ENCODE data around the gene IL10RA.
"Not testable (repeated sequence)": the region's sequence is repeated elsewhere in the genome, so short reads cannot be mapped to it uniquely, and the experiment has no call there.

The IL10RA gene

DNA sequence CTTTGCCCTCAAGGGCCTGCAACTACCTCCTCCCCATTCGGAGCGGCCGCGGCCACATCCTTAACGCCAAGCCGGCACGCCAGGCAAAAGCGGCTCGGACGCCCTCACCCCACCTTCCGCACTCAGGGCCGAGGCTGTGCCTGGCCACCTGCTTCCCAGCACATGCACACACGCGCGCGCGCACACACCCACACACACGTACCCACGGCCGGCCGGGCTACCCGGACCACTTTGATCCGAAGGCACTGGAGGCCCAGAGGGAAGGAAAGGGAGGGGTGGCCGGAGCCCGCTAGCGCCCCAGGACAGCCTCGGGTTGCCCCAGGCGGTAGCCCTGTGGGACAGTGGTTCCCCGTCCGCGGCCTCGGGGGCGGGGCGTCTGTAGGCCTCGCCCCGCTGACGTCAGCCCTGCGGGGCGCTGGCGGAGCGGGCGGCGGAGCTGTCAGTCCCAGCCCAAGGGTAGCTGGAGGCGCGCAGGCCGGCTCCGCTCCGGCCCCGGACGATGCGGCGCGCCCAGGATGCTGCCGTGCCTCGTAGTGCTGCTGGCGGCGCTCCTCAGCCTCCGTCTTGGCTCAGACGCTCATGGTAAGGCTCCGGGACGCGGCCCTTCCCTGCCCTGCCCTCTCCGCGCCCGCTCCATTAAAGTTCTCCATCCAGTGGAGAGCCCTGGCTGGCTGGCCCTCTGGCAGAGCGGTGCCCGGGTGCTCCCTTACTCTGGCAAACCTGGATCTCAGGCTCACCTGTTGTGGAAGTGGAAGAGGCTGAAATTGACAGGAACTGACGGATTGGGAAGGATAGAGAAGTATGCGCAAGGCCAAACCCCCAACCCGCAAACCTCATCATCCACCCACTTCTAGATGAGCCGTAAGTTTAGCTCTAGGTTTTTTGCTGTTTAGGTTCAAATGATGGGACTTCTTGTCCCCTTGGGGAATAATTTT, at the start of gene IL10RA:
Gene IL10RA, plus strand, starts transcription at position 442 of the 935 bp plus-strand sequence. Its CDS starts 74 bp downstream, at position 516.
- Mint-ChIP-seq H3K4me1 (ENCODE audit: low read depth) (peaks cover 56% of the 10 kb centered on the region), H3K36me3 (ENCODE audit: low read depth) (peaks cover 66% of the 10 kb centered on the region), H3K27me3 (ENCODE audit: low read depth) (peaks cover 6% of the 10 kb centered on the region), H3K27ac (peak within 1 kb of the TSS; percentile 91), H3K4me3 (peak within 1 kb of the TSS; percentile 93), H3K9me3 (no peaks in the 10 kb centered on the region)

DNA sequence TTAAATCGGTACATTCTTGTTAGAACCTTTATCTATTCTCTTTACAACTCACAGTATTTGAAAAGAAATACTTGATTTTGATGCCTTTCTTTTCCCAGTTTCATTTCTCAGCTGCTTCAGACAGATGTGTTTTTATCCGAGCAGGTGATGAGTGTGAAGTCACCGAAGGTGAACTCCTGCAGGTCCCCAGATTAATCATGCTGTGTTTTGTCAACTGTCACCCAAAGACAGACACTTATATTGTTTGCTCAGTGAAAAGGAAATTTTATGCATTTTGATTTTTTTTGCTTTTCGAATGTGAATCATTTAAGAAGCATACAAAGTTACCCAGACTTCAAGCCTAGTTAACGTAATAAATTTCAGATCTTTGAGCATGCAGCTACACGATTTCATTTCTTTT, 49.2 kb upstream of the IL10RA start:
- peaks cover 13% of the 10 kb centered on the region for H3K4me1 Mint-ChIP-seq (ENCODE audit: low read depth)
- H3K9me3 Mint-ChIP-seq: no peaks in the 10 kb centered on the region
- no peak overlapping the region for H3K4me3 Mint-ChIP-seq
- H3K36me3 Mint-ChIP-seq (ENCODE audit: low read depth): no peaks in the 10 kb centered on the region
- H3K27me3 Mint-ChIP-seq (ENCODE audit: low read depth): no peaks in the 10 kb centered on the region
- no peak overlapping the region for H3K27ac Mint-ChIP-seq

DNA sequence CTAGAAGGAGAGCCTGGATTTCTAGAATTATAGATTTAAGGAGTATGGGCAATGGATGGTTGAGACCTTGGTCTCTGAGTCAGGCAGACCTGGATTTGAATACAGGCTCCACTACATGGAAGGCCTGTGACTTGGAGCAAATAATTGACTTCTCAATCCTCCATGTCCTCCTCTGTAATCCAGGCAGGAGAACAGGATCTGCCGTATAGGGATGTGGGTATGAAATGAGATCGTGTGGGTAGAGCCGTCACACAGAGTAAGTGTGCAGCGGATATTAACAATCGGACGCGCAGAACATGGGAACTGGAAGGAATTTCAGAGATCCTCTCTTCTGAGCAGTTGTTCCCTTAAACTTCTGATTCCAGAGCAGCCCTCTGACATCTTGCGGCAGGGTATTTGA, 45.5 kb upstream of the IL10RA start:
- H3K4me3 Mint-ChIP-seq: no peak overlapping the region

DNA sequence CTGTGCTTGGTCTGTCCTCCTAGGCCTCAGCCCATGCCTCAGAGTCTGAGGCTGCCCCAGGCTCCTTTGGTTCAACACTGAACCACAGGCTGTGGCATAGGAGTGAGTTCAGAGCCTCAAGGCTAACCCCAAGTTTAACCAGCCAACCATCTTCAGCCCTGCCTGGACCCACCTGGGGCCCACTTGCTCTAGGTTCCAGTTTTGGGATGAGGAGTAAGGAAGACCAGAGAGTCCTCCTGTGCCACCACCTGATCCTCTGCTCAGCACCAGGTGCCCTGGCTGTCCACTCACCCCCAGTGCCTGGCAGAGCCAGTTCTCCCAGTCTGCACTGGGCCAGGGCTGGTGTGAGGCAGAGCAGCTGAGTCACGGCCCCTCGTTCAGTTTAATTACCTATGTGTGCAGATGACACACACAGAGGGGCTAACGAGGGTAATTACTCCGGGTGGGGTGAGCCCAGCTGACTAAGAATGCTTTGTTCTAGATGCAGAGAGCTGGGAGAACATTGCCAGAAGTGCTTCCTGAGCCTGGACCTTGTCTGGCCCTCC, 45.0 kb upstream of the IL10RA start:
- Mint-ChIP-seq H3K27me3 (ENCODE audit: low read depth) (peaks cover 4% of the 10 kb centered on the region), H3K36me3 (ENCODE audit: low read depth) (peaks cover 9% of the 10 kb centered on the region), H3K27ac (no peak overlapping the region)

More for the DNA sequence above, 45.5 kb upstream of the IL10RA start:
- Mint-ChIP-seq H3K4me1 (ENCODE audit: low read depth) (peaks cover 27% of the 10 kb centered on the region), H3K27ac (no peak overlapping the region), H3K27me3 (ENCODE audit: low read depth) (peaks cover 4% of the 10 kb centered on the region), H3K36me3 (ENCODE audit: low read depth) (peaks cover 9% of the 10 kb centered on the region), H3K9me3 (peaks cover 8% of the 10 kb centered on the region)

DNA sequence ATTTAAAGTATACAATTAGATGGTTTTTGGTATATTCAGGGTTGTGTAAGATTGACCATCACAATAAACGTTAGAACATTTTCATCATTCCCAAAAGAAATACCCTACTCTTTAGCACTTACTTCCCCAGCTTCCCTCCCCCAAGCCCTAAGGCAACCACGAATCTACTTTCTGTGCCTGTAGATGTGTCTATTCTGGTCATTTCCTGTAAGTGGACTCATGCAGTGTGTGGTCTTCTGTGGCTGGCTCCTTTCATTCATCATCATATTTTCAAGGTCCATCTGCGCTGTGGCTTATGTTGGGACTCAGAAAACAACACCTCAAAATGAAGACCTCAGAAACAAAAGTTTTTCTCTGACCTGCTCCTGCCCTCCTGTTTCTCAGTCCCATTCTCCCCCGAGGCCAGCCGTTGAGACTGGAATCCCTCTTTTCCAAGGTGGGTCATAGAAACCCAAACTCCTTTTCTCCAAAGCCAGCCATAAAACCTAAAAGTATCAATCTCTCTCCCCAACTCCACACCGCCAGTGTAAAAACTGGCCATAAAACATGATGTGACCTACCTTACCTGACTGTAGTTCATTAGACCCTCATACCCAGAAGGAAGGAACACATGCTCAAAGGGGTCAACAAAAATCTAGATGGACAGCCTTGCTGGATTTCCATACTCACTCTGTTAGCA, 44.1 kb upstream of the IL10RA start:
- H3K4me1 Mint-ChIP-seq (ENCODE audit: low read depth): peaks cover 40% of the 10 kb centered on the region
- H3K4me3 Mint-ChIP-seq: no peak overlapping the region
- H3K27ac Mint-ChIP-seq: no peak overlapping the region

More for the DNA sequence above, 45.0 kb upstream of the IL10RA start:
- Mint-ChIP-seq H3K9me3 (peaks cover 8% of the 10 kb centered on the region), H3K4me1 (ENCODE audit: low read depth) (peaks cover 32% of the 10 kb centered on the region), H3K4me3 (no peak overlapping the region)

DNA sequence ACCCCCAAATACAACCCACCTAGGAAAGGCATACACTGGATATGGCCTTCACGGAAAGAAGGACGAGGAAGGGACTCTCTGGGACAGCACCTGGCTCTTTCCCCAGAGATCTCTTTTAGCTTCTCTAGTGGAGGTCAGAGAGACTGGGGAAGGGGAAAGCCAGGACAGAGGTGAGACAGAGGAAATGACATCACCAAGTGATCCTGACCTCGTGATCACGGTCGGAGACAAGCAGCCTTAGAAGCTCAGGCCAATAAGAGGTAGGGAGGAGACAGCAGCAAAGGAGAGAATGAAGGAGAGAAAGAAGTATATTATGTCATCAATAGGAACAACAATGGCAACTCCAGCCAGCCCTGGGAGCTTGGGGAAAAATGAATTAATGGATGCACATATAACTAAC, 41.6 kb upstream of the IL10RA start:
- H3K4me1 Mint-ChIP-seq (ENCODE audit: low read depth): peaks cover 54% of the 10 kb centered on the region
- peaks cover 4% of the 10 kb centered on the region for H3K27me3 Mint-ChIP-seq (ENCODE audit: low read depth)
- H3K9me3 Mint-ChIP-seq: peaks cover 8% of the 10 kb centered on the region
- peaks cover 9% of the 10 kb centered on the region for H3K36me3 Mint-ChIP-seq (ENCODE audit: low read depth)
- peak overlapping the region; percentile 76 for H3K27ac Mint-ChIP-seq
- peak overlapping the region; percentile 47 for H3K4me3 Mint-ChIP-seq

More for the DNA sequence above, 44.1 kb upstream of the IL10RA start:
- Mint-ChIP-seq H3K36me3 (ENCODE audit: low read depth) (peaks cover 9% of the 10 kb centered on the region), H3K27me3 (ENCODE audit: low read depth) (peaks cover 4% of the 10 kb centered on the region), H3K9me3 (peaks cover 8% of the 10 kb centered on the region)

DNA sequence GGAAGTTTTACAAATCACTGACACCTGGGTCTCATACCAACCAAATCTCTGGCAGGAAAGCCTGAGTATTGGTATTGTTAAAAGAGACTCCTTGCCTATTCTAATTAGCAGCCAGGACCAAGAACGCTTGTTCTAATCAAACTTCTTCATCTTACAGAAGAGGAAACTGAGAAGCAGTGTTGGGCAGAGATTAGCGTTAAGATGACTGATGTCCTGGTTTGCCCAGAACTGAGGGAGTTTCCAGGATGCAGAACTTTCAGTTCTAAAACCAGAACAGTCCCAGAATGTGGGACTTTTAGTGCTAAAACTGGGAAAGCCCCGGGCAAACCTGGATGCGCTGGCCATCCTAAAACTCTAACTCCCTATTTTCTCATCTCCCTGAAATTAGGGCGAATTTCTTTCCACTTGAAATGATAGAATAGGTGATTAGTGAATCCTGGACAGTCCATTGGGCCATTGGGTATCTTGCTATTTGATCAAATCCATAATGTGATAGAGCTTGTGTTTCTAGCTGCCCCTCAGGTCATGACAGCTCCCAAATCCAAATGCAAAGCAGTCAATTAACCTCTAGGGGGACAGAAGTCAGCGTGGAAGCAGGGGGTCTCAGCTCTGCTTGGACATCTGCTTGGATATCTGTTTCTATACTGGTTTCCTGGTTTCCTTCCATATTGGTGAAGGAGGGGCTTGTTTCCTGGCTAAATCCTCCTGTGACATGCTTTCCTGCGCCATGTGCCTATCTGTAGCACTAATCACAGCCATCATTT, 41.0 kb upstream of the IL10RA start:
- Mint-ChIP-seq H3K4me1 (ENCODE audit: low read depth) (peaks cover 61% of the 10 kb centered on the region), H3K27me3 (ENCODE audit: low read depth) (peaks cover 4% of the 10 kb centered on the region), H3K27ac (no peak overlapping the region), H3K9me3 (peaks cover 8% of the 10 kb centered on the region), H3K36me3 (ENCODE audit: low read depth) (peaks cover 9% of the 10 kb centered on the region), H3K4me3 (no peak overlapping the region)

DNA sequence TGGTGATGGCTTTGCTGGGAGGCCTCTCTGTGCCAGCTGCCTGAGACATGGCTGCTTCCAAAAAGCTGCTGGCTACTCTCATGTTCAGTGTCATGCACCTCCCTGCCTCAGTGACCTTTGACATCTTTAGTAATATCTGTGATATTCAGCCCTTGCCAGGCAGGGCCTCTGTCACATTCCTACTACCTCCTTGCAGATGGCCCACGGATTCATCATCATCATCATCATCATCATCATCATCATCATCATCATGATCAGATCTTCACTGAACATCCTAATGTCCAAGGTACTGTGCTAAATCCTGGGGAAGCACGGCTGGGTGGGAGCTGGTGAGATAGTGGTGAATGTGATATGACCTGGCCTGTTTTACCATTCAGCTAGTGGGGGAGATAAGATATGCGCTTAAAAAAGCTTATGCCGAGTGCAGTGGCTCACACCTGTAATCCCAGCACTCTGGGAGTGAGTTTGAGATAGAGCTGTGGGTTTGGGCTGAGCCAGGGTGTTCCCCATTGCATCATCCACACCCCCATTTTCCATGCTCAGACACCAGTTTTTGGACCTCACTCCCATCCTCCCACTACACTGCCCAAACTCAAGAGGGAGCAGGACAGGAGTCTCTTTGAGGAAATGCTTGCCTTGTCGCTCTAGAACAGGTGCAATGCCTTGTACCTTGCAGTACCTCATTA, 39.9 kb upstream of the IL10RA start:
- Mint-ChIP-seq H3K36me3 (ENCODE audit: low read depth) (peaks cover 10% of the 10 kb centered on the region), H3K4me3 (no peak overlapping the region), H3K4me1 (ENCODE audit: low read depth) (peaks cover 71% of the 10 kb centered on the region), H3K27me3 (ENCODE audit: low read depth) (peaks cover 4% of the 10 kb centered on the region), H3K27ac (peak overlapping the region; percentile 56), H3K9me3 (peaks cover 8% of the 10 kb centered on the region)

DNA sequence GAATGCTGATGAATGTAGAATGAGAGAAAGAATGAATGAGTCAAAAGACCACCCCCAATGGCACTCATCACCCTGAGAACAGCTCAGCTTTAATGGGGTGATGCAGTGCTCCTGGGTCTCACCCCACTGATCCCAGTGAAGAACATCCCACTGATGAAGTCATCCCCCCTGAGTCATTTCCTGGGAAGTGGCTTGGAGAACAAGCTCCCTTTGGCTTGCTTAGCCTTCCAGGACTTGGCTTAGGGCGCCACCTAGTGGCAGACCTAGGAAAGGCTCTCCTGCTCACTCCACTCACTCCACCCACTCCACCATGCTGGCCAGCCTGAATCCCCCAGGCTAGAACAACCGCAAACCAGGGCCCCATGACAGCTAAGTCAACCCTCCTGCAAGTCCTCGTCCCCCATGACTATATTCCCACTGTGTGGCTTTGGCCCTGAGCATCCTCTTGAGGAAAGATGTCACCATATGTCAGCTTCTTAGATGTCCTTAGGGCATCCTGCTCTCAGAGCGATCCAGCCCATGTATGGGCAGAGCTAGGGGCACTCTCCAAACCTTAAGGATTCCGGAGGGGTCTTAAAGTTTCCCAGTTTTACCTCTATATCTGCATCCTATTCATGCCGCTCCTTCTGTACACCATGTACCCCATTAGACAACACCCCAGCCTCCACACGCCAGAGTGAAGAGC, 39.2 kb upstream of the IL10RA start:
- peak overlapping the region; percentile 35 for H3K4me3 Mint-ChIP-seq
- H3K9me3 Mint-ChIP-seq: peaks cover 8% of the 10 kb centered on the region

DNA sequence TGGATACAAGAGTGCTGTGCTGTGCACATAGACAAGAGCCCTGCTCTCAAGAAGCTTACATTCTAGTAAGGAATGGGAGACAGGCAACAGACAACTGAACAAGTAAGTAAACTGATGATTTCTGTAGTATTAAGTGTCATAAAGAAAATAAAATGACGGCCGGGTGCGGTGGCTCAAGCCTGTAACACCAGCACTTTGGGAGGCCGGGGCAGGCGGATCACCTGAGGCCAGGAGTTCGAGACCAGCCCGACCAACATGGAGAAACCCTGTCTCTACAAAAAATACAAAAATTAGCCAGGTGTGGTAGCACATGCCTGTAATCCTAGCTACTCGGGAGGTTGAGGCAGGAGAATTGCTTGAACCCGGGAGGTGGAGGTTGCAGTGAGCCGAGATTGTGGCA, 38.4 kb upstream of the IL10RA start:
- H3K9me3 Mint-ChIP-seq; H3K36me3 Mint-ChIP-seq (ENCODE audit: low read depth); H3K27me3 Mint-ChIP-seq (ENCODE audit: low read depth): not testable (repeated sequence)
- H3K4me3 Mint-ChIP-seq: peak overlapping the region; percentile 47
- H3K4me1 Mint-ChIP-seq (ENCODE audit: low read depth): peaks cover 76% of the 10 kb centered on the region
- H3K27ac Mint-ChIP-seq: peak overlapping the region; percentile 75

More for the DNA sequence above, 39.2 kb upstream of the IL10RA start:
- H3K27me3 Mint-ChIP-seq (ENCODE audit: low read depth): peaks cover 4% of the 10 kb centered on the region
- H3K4me1 Mint-ChIP-seq (ENCODE audit: low read depth): peaks cover 76% of the 10 kb centered on the region
- H3K36me3 Mint-ChIP-seq (ENCODE audit: low read depth): peaks cover 10% of the 10 kb centered on the region
- H3K27ac Mint-ChIP-seq: peak overlapping the region; percentile 56

DNA sequence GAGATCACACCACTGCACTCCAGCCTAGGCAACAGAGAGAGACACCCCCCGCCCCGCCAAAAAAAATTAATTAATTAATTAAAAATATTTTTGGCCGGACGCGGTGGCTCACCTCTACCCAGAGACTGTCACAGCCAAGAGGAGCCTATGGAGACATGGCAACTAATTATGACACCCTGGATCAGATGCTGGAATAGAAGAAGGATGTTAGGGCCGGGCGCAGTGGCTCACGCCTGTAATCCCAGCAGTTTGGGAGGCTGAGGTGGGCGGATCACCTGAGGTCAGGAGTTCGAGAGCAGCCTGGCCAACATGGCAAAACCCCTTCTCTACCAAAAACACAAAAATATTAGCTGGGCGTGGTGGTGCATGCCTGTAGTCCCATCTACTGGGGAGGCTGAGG, 37.7 kb upstream of the IL10RA start:
- not testable (repeated sequence) for H3K4me3 Mint-ChIP-seq; H3K36me3 Mint-ChIP-seq (ENCODE audit: low read depth); H3K9me3 Mint-ChIP-seq; H3K27ac Mint-ChIP-seq; H3K27me3 Mint-ChIP-seq (ENCODE audit: low read depth)
- H3K4me1 Mint-ChIP-seq (ENCODE audit: low read depth): peaks cover 83% of the 10 kb centered on the region

DNA sequence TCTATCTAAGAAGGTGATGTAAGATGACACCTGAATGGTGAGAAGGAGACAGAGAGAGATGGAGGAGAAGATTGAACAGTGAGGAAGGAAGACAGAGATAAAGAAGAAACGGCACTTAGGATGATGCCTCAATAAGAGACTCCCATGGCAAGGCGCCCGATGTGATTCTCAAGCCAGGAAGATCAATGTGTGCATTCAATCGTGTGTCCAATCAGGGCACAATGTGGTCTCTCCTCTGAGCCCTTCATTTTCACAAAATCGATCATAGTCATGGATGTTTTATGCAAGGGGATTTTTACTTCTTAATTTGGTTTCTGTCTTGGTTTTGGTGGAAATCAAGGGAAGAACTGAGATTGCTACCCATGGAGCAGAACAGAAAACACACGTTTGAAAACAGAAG, 37.1 kb upstream of the IL10RA start:
- no peaks in the 10 kb centered on the region for H3K27me3 Mint-ChIP-seq (ENCODE audit: low read depth)

DNA sequence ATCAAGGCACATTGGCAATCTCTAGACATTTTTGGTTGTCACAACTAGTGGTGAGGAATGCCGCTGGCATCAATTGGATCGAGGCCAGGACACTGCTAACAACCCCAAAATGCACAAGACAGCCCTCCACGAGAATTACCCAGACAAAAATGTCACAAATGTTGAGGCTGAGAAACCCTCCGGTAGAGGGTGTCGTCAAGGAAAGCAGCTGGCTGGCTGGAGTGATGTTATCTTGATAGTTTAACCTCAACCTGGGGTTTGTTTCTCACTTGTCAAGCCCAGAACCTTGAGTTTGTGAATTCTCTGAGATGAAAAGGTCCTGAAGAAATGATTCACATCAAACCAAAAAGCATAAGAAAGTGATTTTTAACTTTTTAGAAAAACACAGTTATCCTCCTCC, 35.9 kb upstream of the IL10RA start:
- Mint-ChIP-seq H3K9me3 (no peaks in the 10 kb centered on the region), H3K27ac (peak overlapping the region; percentile 96), H3K27me3 (ENCODE audit: low read depth) (no peaks in the 10 kb centered on the region), H3K36me3 (ENCODE audit: low read depth) (peaks cover 4% of the 10 kb centered on the region), H3K4me1 (ENCODE audit: low read depth) (peaks cover 76% of the 10 kb centered on the region), H3K4me3 (peak overlapping the region; percentile 85)

More for the DNA sequence above, 37.1 kb upstream of the IL10RA start:
- Mint-ChIP-seq H3K9me3 (no peaks in the 10 kb centered on the region), H3K4me1 (ENCODE audit: low read depth) (peaks cover 86% of the 10 kb centered on the region), H3K36me3 (ENCODE audit: low read depth) (peaks cover 1% of the 10 kb centered on the region), H3K4me3 (peak overlapping the region; percentile 25), H3K27ac (peak overlapping the region; percentile 70)

Measured in T-helper 1 cell treated with Interleukin-12 subunit alpha and Interleukin-12 subunit beta and Interleukin-4 antibody, amounts not matched to agents 30 μg/mL and 1 μg/mL, for 36 hours (primary cell).